Measurements from ENCODE around the gene CD28.
A peak's percentile ranks its signal among the peaks of the same experiment; 100 is the strongest.
"Not testable (repeated sequence)": the region's sequence is repeated elsewhere in the genome, so short reads cannot be mapped to it uniquely, and the experiment has no call there.

The CD28 gene

DNA sequence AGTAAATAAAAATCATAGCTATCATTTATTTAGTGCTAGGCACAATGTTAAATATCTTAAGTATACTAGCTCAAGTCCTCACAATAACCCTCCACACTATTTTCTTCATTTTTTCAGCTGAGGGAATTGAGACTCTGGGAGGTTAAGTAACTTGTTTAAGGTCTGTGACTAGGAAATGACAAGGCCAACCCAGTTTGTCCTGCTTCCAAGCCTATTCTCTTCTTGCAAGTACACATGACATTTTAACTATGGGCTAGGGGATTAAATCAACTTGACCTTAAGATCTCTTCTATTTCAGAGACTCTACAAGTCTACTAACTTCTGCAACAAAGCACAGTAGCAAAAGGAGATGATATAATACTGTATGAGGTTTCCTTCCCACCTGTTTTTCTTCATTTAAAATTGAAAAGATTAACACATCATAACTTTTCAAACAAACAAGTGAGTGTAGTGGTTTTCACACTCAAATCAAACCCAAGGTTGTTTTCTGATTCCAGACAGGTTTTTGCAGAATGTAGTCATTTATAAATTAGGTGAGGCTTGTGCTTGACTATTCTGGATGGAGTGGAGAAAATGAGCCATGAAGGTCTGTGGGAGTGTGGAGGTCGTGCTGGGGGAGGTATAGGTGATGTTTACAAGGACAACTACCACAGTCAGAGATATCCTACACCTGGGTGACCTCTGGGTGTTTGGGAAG, 57.0 kb downstream of the CD28 start:
- DNase-seq (ENCODE audit: low read depth), result no peak
- TF ChIP-seq, protein P1, sequence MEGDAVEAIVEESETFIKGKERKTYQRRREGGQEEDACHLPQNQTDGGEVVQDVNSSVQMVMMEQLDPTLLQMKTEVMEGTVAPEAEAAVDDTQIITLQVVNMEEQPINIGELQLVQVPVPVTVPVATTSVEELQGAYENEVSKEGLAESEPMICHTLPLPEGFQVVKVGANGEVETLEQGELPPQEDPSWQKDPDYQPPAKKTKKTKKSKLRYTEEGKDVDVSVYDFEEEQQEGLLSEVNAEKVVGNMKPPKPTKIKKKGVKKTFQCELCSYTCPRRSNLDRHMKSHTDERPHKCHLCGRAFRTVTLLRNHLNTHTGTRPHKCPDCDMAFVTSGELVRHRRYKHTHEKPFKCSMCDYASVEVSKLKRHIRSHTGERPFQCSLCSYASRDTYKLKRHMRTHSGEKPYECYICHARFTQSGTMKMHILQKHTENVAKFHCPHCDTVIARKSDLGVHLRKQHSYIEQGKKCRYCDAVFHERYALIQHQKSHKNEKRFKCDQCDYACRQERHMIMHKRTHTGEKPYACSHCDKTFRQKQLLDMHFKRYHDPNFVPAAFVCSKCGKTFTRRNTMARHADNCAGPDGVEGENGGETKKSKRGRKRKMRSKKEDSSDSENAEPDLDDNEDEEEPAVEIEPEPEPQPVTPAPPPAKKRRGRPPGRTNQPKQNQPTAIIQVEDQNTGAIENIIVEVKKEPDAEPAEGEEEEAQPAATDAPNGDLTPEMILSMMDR (conservative IDR thresholded peaks at IDR 0.05; ENCODE audit: low read length), result no peak
- no peak overlapping the region for H3K4me3 ChIP-seq (ENCODE audit: low read length)

DNA sequence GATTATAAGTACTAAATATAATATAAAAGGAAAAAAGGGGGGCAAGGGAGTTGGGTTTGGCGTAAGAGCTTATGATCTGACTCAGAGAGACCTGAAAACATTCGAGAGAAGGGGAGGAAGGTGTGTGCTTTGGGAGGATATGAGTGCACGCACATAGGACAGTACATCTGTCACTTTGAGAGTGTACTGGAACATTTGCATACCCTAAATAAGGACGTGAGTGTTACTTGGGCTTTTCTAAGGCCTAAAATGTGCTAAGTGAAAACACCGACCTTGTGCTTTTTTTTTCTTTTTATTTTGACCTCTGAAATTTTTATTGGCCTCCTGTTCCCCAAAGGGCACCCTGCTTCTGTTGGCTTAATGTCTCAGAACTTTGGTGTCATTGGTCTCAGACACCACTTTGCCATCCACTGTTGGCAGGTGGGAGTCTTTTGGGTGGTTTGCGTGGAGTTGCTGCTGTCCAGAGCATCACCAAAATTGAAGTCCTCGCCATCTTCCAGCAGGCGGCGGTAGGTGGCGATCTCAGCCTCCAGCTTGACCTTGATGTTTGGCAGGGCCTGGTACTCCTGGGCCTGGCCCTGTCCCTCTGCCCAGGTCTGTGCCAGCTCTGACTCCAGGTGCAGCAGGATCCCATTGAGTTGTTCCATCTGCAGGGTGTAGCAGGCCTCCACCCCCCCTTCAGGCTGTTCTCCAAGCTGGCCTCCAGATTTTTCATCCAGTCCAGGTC, 57.7 kb downstream of the CD28 start:
- DNase-seq (ENCODE audit: low read depth), result no peak
- H3K4me3 ChIP-seq (ENCODE audit: low read length), result no peak overlapping the region
- TF ChIP-seq, protein P1 (conservative IDR thresholded peaks at IDR 0.05; ENCODE audit: low read length), result no peak

DNA sequence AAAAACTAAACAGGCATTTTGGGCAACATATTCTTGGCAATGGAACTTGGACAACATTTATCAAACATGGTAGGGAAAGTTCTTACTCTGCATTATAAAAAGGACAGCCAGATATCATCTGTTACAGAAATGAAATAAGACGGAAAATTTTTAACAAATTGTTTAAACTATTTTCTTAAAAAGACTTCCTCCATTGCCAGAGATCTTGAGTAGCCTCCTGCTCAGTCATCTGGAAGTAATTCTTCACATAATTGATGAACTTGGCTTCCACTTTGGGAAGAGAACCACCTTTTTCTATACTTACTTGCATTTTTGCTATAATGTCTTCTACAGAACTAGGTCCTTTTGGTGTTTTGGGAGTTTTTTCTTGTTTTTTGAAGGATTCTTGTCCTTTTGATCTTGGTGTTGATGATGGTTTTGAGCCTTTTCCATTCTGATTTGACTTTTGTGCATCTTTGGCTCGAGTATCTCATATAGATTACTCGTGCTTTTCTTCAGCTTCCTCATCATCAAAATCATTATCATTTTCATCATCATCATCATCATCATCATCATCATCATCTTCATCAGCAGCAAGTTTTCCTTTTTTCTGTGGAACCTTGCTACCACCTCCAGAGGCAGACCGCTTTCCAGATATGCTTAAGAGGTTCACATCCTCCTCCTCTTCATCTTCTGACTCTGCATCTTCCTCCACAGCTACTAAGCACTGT, 66.2 kb downstream of the CD28 start:
- TF ChIP-seq, protein P1 (conservative IDR thresholded peaks at IDR 0.05; ENCODE audit: low read length), result no peak

DNA sequence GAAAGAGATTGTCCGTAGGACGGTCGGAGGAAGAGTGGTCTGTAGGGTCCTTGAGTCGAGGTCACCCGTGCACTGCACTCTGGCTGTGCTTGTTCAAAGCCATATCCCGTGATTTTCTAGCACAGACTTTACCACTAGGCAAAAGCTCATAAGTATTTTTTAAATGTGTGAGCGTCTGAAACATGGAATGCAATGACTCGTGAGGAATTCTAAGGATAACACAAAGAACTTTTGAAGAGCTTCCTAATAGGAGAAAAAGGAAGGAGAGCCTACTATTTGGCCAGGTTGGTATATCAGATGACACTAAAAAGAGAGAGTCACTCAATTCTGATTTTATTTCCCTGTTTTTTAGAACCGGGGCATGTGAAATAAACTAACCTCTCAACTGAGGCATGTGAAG, 68.3 kb downstream of the CD28 start:
- DNase-seq (ENCODE audit: low read depth), result peak; percentile 42
- no peak overlapping the region for H3K4me3 ChIP-seq (ENCODE audit: low read length)
- TF ChIP-seq, protein P1 (conservative IDR thresholded peaks at IDR 0.05; ENCODE audit: low read length), result no peak

More for the DNA sequence above, 66.2 kb downstream of the CD28 start:
- H3K4me3 ChIP-seq (ENCODE audit: low read length), result no peak overlapping the region
- DNase-seq (ENCODE audit: low read depth), result no peak

DNA sequence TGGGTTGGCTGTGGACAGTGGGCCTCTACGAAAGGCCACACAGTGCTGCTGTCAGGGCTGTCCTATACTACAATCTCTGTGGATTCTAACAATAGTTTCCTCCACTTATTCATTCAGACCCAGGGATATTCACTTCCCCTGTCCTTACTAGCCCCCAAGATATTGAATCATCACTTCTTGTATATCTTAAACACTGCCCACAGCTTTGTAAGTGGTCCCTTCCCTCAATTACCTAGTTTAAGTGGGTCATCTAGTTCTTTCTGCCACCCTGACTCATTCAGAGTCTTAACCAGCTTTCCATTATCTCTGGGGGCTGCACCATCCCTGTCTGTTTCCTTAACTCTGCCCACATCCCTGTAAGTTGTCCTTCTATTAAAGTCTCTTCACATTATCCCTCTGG, 69.2 kb downstream of the CD28 start:
- no peak for DNase-seq (ENCODE audit: low read depth)
- TF ChIP-seq, protein P1 (conservative IDR thresholded peaks at IDR 0.05; ENCODE audit: low read length), result no peak
- no peak overlapping the region for H3K4me3 ChIP-seq (ENCODE audit: low read length)

DNA sequence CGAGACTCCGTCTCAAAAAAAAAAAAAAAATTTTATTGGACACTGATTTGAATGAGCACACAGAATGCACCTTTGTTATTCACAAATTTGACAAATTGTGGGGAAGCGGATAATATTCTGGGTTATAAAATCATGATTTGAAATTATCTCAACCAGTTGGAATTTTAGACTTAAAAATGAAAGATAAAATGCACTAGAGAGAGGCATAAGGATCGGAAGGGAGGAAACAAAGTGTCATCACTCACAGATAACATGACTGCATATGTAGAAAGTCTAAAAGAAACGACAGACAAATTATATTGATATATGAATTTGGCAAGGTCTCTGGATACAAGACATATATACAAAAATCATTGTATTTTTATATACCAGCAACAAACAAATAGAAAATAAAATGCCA, 70.6 kb downstream of the CD28 start:
- no peak overlapping the region for H3K4me3 ChIP-seq (ENCODE audit: low read length)
- TF ChIP-seq, protein P1 (conservative IDR thresholded peaks at IDR 0.05; ENCODE audit: low read length), result no peak
- no peak for DNase-seq (ENCODE audit: low read depth)

DNA sequence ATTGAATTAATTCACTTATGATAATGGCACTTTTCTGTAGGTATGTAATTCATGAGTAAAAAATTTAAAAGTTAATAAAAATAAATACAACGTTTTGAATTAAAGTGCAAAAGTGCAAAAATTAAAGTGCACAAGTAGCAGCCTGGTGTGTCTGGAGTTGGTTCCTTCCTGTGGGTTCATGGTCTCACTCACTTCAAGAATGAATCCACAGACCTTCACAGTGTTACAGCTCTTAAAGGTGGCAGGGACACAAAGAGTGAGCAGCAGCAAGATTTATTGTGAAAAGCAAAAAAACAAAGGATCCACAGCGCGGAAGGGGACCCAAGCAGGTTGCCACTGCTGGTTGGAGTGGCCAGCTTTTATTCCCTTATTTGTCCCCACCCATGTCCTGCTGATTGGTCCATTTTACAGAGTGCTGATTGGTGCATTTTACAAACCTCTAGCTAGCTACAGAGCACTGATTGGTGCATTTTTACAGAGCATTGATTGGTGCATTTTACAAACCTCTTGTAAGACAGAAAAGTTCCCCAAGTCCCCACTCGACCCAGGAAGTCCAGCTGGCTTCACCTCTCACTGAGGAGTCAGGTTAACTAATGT, 73.1 kb downstream of the CD28 start:
- not testable (repeated sequence) for DNase-seq (ENCODE audit: low read depth); H3K4me3 ChIP-seq (ENCODE audit: low read length)

All from AG10803 (cell line).